Hematopoietic multipotent progenitor cell treated with erythropoietin and hydrocortisone succinate and interleukin-3 and kit ligand, for 15 days (in vitro differentiated cells): ENCODE measurements around the gene MDN1.
"Not testable (repeated sequence)": the region's sequence is repeated elsewhere in the genome, so short reads cannot be mapped to it uniquely, and the experiment has no call there.

ENCODE experiments used
- DNase-seq: peaks from one replicate; pipeline ENCODE4 v3.0.0-alpha.2; 2015; ENCODE audit warnings: low spot score

Gene MDN1

DNA sequence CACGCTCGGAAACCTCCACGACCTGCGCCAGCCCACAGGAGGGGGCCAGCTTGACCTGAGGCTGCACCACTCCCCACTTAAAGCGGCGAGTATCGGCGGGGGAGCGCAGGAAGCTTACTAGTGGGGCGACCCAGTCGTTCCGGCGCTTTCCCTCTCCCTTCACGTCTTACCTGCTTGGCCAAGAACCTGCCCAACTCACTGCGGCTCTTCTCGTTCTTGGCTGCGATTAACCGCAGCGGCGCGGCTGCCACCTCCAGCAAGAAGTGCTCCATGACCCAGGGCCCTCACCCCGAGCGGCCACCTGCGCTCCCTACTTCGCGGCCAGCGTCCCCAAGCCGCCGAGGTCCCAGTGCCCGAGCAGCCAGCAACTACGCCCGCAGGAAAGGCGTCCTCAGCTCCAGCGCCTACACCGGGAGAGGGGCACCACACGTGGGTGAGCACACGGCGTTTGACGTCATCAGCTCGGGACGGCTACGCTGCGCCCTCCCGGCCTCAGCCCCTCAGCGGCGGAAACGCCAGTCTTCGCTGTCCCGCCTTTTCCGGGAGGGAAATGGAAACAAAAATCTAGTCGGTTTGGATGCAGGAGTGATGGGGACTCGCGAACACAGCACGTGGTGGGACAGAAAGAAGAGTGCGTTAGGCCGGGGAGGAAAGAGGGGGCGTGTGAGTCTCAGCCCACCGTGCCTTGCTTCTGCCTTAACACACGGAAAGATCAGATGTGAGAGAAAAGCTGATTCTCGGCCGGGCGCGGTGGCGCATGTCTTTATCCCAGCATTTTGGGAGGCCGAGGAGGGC, at the start of gene MDN1:
Gene MDN1, minus strand, starts transcription at position 459 of the 795 bp plus-strand sequence. Its CDS starts 187 bp downstream, at position 272.
- DNase-seq: peak; percentile 90

DNA sequence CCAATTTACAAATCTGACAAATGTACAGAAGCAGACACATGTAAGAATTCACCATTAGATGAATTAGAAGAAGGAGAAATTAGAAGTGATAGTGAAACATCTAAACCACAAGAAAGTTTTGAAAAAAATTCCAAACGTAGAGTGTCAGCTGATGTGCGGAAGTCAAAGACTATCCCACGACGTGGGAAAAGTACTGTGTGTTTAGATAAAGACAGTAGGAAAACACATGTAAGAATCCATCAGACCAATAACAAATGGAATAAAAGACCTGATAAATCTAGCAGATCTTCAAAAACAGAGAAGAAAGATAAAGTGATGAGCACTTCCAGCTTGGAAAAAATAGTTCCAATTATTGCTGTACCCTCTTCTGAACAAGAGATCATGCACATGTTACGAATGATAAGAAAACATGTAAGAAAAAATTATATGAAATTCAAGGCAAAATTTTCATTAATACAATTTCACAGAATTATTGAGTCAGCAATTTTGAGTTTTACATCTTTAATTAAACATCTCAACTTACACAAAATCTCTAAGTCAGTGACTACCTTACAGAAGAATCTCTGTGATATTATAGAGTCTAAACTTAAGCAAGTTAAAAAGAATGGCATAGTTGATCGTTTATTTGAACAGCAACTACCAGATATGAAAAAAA, 46.6 kb upstream of the MDN1 start:
- DNase-seq: no peak

DNA sequence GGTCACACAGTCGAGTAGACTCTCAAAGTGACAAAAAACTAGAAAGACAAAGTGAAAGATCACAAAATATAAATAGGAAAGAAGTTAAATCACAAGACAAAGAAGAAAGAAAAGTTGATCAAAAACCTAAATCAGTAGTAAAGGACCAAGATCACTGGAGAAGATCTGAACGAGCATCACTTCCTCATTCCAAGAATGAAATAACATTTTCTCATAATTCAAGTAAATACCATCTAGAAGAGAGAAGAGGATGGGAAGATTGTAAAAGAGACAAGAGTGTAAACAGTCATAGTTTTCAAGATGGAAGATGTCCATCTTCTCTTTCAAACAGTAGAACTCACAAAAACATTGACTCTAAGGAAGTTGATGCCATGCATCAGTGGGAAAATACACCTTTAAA, 43.1 kb upstream of the MDN1 start:
- no peak for DNase-seq

DNA sequence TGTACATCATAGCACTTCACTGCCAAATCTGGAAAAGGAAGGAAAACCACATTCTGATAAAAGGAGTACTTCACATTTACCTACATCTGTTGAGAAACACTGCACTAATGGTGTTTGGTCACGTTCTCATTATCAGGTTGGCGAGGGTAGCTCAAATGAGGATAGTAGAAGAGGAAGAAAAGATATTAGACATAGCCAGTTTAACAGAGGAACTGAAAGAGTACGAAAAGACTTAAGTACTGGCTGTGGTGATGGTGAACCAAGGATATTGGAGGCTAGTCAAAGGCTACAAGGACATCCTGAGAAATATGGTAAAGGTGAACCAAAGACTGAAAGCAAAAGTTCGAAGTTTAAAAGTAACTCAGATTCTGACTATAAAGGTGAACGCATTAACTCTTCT, 42.7 kb upstream of the MDN1 start:
- DNase-seq: no peak

DNA sequence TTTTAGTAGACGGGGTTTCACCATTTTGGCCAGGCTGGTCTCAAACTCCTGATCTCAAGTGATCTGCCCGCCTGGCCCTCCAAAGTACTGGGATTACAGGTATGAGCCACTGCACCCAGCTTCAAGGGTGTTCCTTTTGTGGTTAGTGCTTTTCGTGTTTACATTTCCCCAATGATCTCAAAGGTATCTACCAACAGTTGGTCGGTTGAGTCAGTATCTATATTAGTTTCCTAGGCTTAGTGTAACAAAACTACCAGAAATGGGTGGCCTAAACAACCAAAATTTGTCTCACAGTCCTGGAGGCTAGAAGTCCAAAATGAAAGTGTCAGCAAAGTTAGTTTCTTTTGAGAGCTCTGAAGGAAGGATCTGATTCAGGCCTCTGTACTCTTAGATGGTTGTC, 40.1 kb upstream of the MDN1 start:
- DNase-seq: no peak

DNA sequence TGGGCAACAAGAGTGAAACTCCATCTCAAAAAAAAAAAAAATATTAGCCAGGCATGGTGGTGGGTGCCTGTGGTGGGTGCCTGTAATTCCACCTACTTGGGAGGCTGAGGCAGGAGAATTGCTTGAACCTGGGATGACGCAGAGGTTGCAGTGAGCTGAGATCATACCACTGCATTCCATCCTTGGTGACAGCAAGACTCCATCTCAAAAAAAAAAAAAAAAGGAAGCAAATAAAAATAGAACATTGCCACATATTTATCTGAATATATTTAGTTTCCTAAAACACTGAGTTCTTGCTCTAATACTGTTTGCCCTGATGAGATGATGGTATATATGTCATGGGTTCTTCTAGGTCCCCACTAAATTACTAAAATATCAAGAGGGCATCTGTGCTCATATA, 38.4 kb upstream of the MDN1 start:
- no peak for DNase-seq

DNA sequence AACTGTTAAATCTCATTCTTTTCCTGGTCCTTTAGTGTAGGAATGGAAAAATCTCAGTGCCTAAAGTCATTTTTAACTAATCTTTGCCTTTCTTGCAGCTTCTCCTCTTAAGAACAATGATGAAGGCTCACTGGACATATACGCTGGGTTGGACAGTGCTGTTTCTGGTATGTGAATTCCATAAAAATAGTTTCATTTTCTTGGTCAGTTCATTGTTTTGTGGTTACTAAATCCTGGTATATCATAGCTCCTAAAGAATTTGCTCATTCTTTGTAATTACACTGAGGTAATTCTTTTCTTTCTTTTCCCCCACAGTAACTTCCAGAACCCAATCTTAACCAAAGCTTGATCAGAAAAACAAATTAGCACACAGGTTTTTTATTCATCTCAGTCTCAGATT, 33.5 kb upstream of the MDN1 start:
- DNase-seq: no peak

DNA sequence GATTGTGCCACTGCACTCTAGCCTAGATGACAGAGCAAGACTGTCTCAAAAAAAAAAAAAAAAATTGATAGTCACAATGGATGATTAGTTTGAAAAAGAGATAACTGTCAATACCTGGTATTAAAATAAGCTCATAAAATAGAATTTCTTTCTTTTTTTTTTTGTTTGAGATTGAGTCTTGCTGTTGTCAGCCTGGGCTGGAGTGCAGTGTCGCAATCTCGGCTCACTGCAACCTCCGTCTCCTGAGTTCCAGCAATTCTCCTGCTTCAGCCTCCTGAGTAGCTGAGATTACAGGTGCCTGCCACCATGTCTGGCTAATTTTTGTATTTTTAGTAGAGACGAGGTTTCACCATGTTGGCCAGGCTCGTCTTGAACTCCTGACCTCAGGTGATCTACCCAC, 27.9 kb upstream of the MDN1 start:
- not testable (repeated sequence) for DNase-seq

GRCh38 chr6:89843070-89843469, 23.5 kb upstream of the MDN1 start:
- no peak for DNase-seq

- DNase-seq: no peak
Observed at GRCh38 chr6:89842228-89842627, 22.6 kb upstream of the MDN1 start.

DNA sequence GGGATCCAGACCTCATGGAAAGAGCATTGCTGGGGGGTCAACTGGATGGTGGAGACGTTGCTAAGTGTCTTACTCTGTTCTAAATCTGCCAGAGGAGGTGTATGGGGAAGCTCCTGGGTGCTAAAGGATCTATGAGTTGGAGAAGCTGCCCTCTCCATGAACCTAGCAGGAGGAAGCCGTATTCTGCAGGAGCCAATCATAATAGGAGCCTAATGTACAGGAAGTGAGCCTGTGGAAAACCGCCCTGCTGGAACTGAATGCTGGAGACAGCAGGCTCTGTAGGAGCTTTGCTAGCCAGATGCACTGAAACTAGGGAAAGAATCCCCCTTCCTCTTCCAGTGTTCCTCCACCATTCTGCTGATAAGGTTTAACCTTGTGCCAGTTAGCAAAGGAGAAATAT, 20.9 kb upstream of the MDN1 start:
- no peak for DNase-seq

- no peak for DNase-seq
Observed at GRCh38 chr6:89836639-89837222, 17.1 kb upstream of the MDN1 start.

DNA sequence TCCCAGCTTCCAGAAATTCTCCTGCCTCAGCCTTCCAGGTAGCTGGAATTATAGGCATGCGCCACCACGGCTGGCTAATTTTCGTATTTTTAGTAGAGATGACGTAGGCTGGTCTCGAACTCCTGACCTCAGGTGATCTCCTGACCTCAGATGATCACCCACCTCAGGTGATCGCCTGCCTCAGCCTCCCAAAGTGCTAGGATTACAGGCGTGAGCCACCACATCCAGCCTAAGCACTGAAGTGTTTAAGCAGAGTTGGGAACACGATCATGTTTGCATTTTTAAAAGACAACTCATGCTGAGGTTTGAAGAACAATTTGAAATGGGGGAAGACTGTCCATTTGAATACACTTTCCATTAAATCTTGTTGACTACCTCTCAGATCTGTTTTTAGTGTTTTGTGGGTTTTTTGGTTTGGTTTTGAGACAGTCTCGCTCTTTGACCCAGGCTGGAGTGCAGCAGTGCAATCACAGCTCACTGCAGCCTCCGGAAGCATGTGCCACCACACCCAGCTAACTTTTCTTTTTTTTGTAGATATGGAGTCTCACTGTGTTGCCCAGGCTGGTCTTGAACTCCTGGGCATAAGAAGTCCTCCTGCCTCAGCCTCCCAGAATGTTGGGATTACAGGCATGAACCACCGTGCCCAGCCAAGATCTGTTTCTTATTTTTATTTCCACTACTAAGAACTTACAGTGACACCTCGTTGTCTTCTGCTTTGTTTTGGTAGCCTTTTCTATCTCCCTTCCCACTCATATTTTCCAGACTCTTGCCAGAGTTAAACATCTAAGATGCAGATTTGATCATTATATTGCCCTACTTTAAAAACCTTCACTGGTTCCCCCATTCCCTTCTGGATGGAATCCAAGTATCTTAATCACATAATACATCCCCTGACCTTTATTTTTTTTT, 15.5 kb upstream of the MDN1 start:
- DNase-seq: no peak

- no peak for DNase-seq
Observed at GRCh38 chr6:89830170-89830809, 10.7 kb upstream of the MDN1 start.

GRCh38 chr6:89829472-89830169, 10.0 kb upstream of the MDN1 start, which contains the start of gene CASP8AP2:
TSS of gene CASP8AP2 (plus strand) at chr6:89829880.
- peak; percentile 99 for DNase-seq

- no peak for DNase-seq
Observed at GRCh38 chr6:89828988-89829471, 9.4 kb upstream of the MDN1 start.

GRCh38 chr6:89828475-89828987, 8.9 kb upstream of the MDN1 start:
- not testable (repeated sequence) for DNase-seq

DNA sequence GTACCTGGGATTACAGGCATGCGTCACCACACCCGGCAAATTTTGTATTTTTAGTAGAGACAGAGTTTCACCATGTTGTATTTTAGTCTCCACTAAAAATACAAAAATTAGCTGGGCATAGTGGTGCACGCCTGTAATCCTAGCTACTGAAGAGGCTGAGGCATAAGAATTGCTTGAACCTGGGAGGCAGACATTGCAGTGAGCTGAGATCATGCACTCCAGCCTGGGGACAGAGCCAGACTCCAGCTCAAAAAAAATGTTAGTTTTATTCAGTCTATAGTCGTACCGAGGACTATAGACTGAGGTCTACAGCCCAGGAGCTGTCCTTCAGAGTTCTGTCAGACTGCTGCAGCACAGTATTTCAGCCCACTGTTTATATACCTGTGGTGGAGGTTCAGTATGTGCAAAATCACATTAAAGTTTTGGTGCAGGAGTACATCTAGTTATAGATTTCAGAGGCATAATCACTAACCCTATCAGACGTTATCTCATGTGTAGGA, 6.5 kb upstream of the MDN1 start:
- no peak for DNase-seq

- peak; percentile 47 for DNase-seq
Observed at GRCh38 chr6:89818977-89819335, 638 bp downstream of the MDN1 start.

DNA sequence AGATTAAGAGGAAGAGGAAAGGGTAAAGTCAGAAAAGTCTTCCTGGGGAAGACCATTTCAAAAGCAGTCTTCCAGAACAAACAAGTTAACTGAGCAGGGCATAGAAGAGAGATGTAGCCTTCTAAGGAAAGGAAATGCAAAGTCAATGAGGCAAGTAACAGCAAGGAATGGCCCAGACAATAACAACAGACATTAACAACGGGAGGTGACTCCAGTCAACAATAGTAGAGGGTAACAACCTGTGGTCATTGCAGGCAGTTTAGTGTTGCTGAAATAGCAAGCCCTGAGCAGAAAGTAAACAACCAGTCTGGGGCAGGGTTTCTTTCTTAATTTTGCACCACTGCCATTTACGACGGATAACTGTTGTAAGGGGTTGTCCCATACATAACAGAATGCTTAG, 2.1 kb downstream of the MDN1 start:
- DNase-seq: no peak
